Measurements from ENCODE around the gene ARAP2. TPM values are rescaled to one million over a fixed set of nuclear protein-coding genes. Genes with fewer than 3 reads are reported as not detected.
A peak's percentile ranks its signal among the peaks of the same experiment; 100 is the strongest.

Gene ARAP2
- total and polyA plus RNA-seq, 10 donors, result 6.8 to 161 (median 69.6) TPM

DNA sequence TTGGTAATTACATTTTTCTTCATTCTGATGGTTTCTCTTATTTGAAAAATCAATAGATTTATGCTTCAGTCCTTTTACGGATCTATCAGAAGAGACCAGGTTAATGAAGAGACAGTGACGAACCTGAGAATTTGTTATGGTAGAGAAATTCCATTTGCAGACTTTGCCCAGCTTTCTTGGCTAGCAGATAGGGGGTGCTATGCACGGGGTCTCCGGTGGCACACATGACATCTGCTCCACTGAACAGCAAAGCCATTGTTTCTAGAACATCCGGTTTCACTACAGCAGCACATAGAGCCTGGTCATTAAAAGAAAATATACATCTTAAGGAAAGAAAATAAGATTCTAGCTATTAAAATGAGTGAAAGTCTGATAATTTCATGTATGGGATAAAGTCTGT, 85.1 kb downstream of the ARAP2 start:
- Histone ChIP-seq H3K4me1 (no peaks in the 10 kb centered on the region), H3K9me3 (no peaks in the 10 kb centered on the region), H3K36me3 (peaks cover 0 to 96% (median 44%) of the 10 kb centered on the region in 6 donors), H3K27me3 (replicated peaks in 1 of 7) (no peaks in the 10 kb centered on the region), H3K4me3 (no peak overlapping the region), H3K27ac (no peak overlapping the region)
- intact Hi-C loops (cut with DNase I; ENCODE audit: low total_unique reads), result no loop called here
- 81 to 93% (median 88%) methylated on average over 5 of the region's 5 CpGs for WGBS, 5 donors
- DNase-seq, result no peak
- no peak for TF ChIP-seq POLR2AphosphoS5 (IDR thresholded peaks at IDR 0.05)
- TF ChIP-seq, protein P1, sequence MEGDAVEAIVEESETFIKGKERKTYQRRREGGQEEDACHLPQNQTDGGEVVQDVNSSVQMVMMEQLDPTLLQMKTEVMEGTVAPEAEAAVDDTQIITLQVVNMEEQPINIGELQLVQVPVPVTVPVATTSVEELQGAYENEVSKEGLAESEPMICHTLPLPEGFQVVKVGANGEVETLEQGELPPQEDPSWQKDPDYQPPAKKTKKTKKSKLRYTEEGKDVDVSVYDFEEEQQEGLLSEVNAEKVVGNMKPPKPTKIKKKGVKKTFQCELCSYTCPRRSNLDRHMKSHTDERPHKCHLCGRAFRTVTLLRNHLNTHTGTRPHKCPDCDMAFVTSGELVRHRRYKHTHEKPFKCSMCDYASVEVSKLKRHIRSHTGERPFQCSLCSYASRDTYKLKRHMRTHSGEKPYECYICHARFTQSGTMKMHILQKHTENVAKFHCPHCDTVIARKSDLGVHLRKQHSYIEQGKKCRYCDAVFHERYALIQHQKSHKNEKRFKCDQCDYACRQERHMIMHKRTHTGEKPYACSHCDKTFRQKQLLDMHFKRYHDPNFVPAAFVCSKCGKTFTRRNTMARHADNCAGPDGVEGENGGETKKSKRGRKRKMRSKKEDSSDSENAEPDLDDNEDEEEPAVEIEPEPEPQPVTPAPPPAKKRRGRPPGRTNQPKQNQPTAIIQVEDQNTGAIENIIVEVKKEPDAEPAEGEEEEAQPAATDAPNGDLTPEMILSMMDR (IDR thresholded peaks at IDR 0.05 in 8 of 11, conservative IDR thresholded peaks at IDR 0.05 in 3 of 11), result peak in 1 of 11 experiments; percentile 23

DNA sequence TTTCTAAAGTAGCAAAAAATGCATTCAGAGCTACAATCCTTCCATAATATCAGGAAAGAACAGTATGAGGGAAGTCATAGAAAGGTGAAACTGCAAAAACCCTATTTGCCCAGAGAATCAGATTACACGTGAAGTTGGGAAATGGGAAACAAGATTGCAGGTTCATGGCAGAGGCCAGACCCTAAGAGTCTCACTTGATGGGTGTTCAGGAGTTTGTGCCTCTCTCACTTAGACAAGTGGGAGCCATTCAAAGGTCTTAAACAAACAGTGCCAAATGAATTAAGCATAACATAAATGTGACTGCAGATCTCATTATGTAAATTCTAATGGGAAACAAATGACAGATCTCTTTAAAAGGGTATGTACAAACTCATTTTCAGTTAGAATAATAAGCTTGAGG, 91.6 kb downstream of the ARAP2 start:
- 45 to 81% (median 59%) methylated on average over 1 of the region's 1 CpG for WGBS, 5 donors
- no peaks in the 10 kb centered on the region for H3K4me1 ChIP-seq
- DNase-seq, result no peak
- intact Hi-C loops (cut with DNase I; ENCODE audit: low total_unique reads), result no loop called here
- no peak for TF ChIP-seq POLR2AphosphoS5 (IDR thresholded peaks at IDR 0.05)
- peaks cover 0 to 89% (median 10%) of the 10 kb centered on the region in 6 donors for H3K36me3 ChIP-seq
- H3K27me3 ChIP-seq (replicated peaks in 1 of 7), result no peaks in the 10 kb centered on the region
- H3K4me3 ChIP-seq, result no peak overlapping the region
- no peak overlapping the region for H3K27ac ChIP-seq
- no peaks in the 10 kb centered on the region for H3K9me3 ChIP-seq

DNA sequence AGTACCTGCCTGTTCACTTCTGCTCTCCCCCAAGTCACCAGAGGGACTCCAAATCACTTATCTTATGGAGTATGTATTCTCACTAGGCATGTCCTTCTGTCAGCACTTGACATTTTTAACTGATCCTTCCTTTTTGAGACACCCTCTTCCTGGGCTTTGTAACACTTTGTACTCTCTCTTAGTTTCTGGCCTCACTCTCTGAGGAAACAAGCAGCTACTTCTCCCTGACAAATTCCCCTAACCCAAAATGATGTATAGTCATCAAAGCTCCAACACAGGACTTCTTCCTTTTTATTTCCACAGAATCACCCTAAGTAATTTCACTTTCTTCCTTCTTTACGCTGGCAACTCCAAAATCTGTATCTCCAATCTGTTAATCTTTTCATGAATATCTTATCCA, 101.8 kb downstream of the ARAP2 start:
- H3K4me1 ChIP-seq, result peaks cover 0 to 9% (median 0%) of the 10 kb centered on the region in 6 donors
- peaks cover 0 to 72% (median 23%) of the 10 kb centered on the region in 6 donors for H3K36me3 ChIP-seq
- no peaks in the 10 kb centered on the region for H3K27me3 ChIP-seq (replicated peaks in 1 of 7)
- no peak overlapping the region for H3K27ac ChIP-seq
- DNase-seq, result no peak
- no peak overlapping the region for H3K4me3 ChIP-seq
- no peak for TF ChIP-seq POLR2AphosphoS5 (IDR thresholded peaks at IDR 0.05)
- TF ChIP-seq POLR2A (IDR thresholded peaks at IDR 0.05), result no peak
- TF ChIP-seq, protein P1 (IDR thresholded peaks at IDR 0.05 in 8 of 11, conservative IDR thresholded peaks at IDR 0.05 in 3 of 11), result no peak
- 60 to 79% (median 77%) methylated on average over 1 of the region's 1 CpG for WGBS, 5 donors
- H3K9me3 ChIP-seq, result no peaks in the 10 kb centered on the region
- intact Hi-C loops (cut with DNase I; ENCODE audit: low total_unique reads), result no loop called here

DNA sequence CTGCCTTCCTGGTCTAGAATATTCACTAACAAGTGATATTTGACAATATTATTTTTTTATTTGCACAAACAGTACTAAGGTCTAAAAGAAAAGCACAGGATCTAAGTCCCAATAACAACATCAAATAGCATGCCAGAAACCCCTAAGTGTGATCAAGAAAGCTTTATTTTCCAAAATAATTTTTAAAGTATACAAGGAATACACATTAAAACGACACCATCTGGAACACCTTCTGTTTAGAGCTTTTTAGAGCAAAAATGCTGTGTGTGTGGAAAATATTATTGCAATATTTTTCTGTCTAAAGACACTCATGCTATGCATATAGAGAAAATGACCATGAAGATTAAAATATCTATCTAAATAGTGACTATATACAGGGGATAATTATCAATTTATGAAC, 103.1 kb downstream of the ARAP2 start:
- Histone ChIP-seq H3K27ac (no peak overlapping the region), H3K36me3 (peaks cover 0 to 66% (median 11%) of the 10 kb centered on the region in 6 donors), H3K4me3 (no peak overlapping the region), H3K9me3 (no peaks in the 10 kb centered on the region), H3K27me3 (replicated peaks in 1 of 7) (no peaks in the 10 kb centered on the region), H3K4me1 (peaks cover 0 to 9% (median 0%) of the 10 kb centered on the region in 6 donors)
- 79 to 91% (median 86%) methylated on average over 1 of the region's 1 CpG for WGBS, 5 donors
- DNase-seq, result no peak
- no peak for TF ChIP-seq POLR2AphosphoS5 (IDR thresholded peaks at IDR 0.05)
- TF ChIP-seq, protein P1 (IDR thresholded peaks at IDR 0.05 in 8 of 11, conservative IDR thresholded peaks at IDR 0.05 in 3 of 11), result no peak
- TF ChIP-seq POLR2A (IDR thresholded peaks at IDR 0.05), result no peak
- intact Hi-C loops (cut with DNase I; ENCODE audit: low total_unique reads), result no loop called here

DNA sequence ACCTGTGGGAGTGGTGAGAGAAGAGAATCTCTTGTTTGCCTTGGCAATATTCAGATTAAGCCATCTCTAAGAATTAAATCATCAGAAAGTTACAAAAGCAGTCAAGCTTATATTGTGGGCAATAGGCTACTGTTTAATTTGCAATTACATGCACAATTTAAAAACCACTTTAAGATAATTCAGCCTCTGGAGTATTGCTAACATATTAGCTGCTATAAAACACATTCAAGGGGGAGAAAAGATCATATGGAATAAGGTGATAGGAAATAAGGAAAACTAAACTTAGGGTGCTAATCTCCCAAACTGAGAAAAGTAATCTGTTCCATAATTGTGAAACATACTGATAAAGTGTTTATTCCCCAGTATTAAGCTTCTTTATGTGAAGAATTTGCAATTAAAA, 103.9 kb downstream of the ARAP2 start:
- TF ChIP-seq, protein P1 (IDR thresholded peaks at IDR 0.05 in 8 of 11, conservative IDR thresholded peaks at IDR 0.05 in 3 of 11), result no peak
- no peak for TF ChIP-seq POLR2A (IDR thresholded peaks at IDR 0.05)
- TF ChIP-seq POLR2AphosphoS5 (IDR thresholded peaks at IDR 0.05), result no peak
- no peak for DNase-seq
- no peak overlapping the region for H3K4me3 ChIP-seq
- peaks cover 0 to 65% (median 4%) of the 10 kb centered on the region in 6 donors for H3K36me3 ChIP-seq
- intact Hi-C loops (cut with DNase I; ENCODE audit: low total_unique reads), result no loop called here
- no peaks in the 10 kb centered on the region for H3K27me3 ChIP-seq (replicated peaks in 1 of 7)
- peaks cover 0 to 9% (median 0%) of the 10 kb centered on the region in 6 donors for H3K4me1 ChIP-seq
- no peaks in the 10 kb centered on the region for H3K9me3 ChIP-seq
- H3K27ac ChIP-seq, result no peak overlapping the region

All from spleen (tissue), 11 donors.